Hepatocyte (in vitro differentiated cells): ENCODE data around the gene ANKRD16. TPM values are rescaled to one million over a fixed set of nuclear protein-coding genes. Genes with fewer than 3 reads are reported as not detected.

Source experiments
- DNase-seq: peaks from one replicate; pipeline ENCODE4 v3.0.0-alpha.2; 2016; ENCODE audit warnings: low spot score
- H2AFZ ChIP-seq: fragments of 200-600 bp; sonication (generic); 2 replicates; pipeline ENCODE4 v1.6.0; 2016; ENCODE audit warnings: antibody characterized with exemption, mild to moderate bottlenecking
- H3K27ac ChIP-seq: fragments of 200-600 bp; sonication (generic); 2 replicates; pipeline ENCODE4 v1.5.1; 2016; ENCODE audit warnings: mild to moderate bottlenecking
- H3K27me3 ChIP-seq: fragments of 200-600 bp; sonication (generic); 2 replicates; pipeline ENCODE4 v1.6.1; 2016
- H3K36me3 ChIP-seq: fragments of 200-600 bp; sonication (generic); replicated peaks from 2 replicates; pipeline ENCODE4 v1.5.1; 2016; ENCODE audit warnings: low read depth; ENCODE audit not compliant: insufficient read depth
- H3K4me1 ChIP-seq: fragments of 200-600 bp; sonication (generic); 2 replicates; pipeline ENCODE4 v1.5.1; 2016; ENCODE audit warnings: mild to moderate bottlenecking, moderate library complexity; ENCODE audit not compliant: insufficient read depth
- H3K4me2 ChIP-seq: fragments of 200-600 bp; sonication (generic); 2 replicates; pipeline ENCODE4 v1.6.0; 2016
- H3K4me3 ChIP-seq: fragments of 200-600 bp; sonication (generic); 2 replicates; pipeline ENCODE4 v1.5.1; 2016; ENCODE audit warnings: mild to moderate bottlenecking
- H3K79me2 ChIP-seq: fragments of 200-600 bp; sonication (generic); 2 replicates; pipeline ENCODE4 v1.6.0; 2017; ENCODE audit warnings: mild to moderate bottlenecking
- H3K9me2 ChIP-seq: fragments of 200-600 bp; sonication (generic); replicated peaks from 2 replicates; pipeline ENCODE4 v1.6.0; 2017; ENCODE audit warnings: mild to moderate bottlenecking; ENCODE audit not compliant: insufficient read depth
- H3K9me3 ChIP-seq: fragments of 200-600 bp; sonication (generic); 2 replicates; pipeline ENCODE4 v1.5.1; 2016; ENCODE audit warnings: low read depth, mild to moderate bottlenecking
- H4K20me1 ChIP-seq: fragments of 200-600 bp; sonication (generic); 2 replicates; pipeline ENCODE4 v1.6.0; 2016; ENCODE audit warnings: mild to moderate bottlenecking; ENCODE audit not compliant: insufficient read depth, poor library complexity, severe bottlenecking
- CTCF ChIP-seq: fragments of 200-600 bp; sonication (generic); IDR thresholded peaks from 2 replicates; pipeline ENCODE4 v1.5.1; 2016; ENCODE audit warnings: antibody characterized with exemption, mild to moderate bottlenecking; ENCODE audit not compliant: poor library complexity
- EZH2 ChIP-seq: fragments of 200-600 bp; sonication (generic); IDR thresholded peaks from 2 replicates; pipeline ENCODE4 v1.6.1; 2016; ENCODE audit warnings: antibody characterized with exemption, mild to moderate bottlenecking, borderline replicate concordance
- EZH2phosphoT487 ChIP-seq: fragments of 200-600 bp; sonication (generic); IDR thresholded peaks from one replicate; pipeline ENCODE4 v1.6.1; 2018; ENCODE audit warnings: antibody characterized with exemption, mild to moderate bottlenecking, low read depth, moderate library complexity; ENCODE audit not compliant: unreplicated experiment, severe bottlenecking
- WGBS: methylation state at CpG from one replicate; pipeline ENCODE4 v1.1.6; 2016; ENCODE audit warnings: low lambda C conversion rate; ENCODE audit errors: missing lambda C conversion rate; 5-methylcytosine and 5-hydroxymethylcytosine counted together
- polyA plus RNA-seq: library from polyadenylated mRNA; unstranded; fragments of >200 nt; fragmentation: Nextera tagmentation; extraction: Ambion mirVana; gene quantifications from 2 replicates; pipeline ENCODE4 v1.2.1, GENCODE V29; 2016
- total RNA-seq: library from RNA; depleted of rRNA; stranded (reverse); fragments of >200 nt; gene quantifications from 2 replicates; pipeline ENCODE4 v1.2.3, GENCODE V29; 2014

The ANKRD16 gene
- total and polyA plus RNA-seq, 2 experiments from 2014 or later = 6.8 to 15.7 TPM

DNA sequence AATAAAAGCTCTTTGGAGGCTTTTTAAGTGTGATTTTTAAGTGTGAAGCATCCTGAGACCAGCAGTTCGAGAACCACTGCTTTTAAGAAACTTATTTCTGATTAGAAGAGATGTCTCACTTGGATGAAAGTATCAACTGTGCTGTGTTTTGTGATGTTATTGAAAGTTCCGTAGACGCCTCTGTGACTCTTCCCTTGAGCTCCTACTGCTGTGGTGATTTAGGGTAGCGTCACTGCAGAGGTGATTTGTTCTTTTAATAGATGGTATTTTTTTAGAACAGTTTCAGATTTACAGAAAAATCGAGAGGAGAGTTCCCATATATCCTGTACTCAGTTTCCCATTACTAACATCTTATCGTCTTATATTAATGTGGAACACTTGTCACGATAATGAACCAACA is 29.9 kb upstream of the ANKRD16 start:
- Histone ChIP-seq H3K36me3 (no peaks in the 10 kb centered on the region), H2AFZ (no peak overlapping the region), H3K27ac (no peak overlapping the region), H3K27me3 (no peaks in the 10 kb centered on the region), H3K79me2 (no peaks in the 10 kb centered on the region), H3K4me2 (no peak overlapping the region), H3K4me3 (no peak overlapping the region), H3K4me1 (no peaks in the 10 kb centered on the region), H3K9me3 (no peaks in the 10 kb centered on the region), H4K20me1 (no peaks in the 10 kb centered on the region), H3K9me2 (no peaks in the 10 kb centered on the region)
- 99% methylated on average over 7 of the region's 7 CpGs for WGBS
- no peak for DNase-seq
- no peak for TF ChIP-seq EZH2phosphoT487
- TF ChIP-seq EZH2 = no peak
- TF ChIP-seq CTCF = no peak

DNA sequence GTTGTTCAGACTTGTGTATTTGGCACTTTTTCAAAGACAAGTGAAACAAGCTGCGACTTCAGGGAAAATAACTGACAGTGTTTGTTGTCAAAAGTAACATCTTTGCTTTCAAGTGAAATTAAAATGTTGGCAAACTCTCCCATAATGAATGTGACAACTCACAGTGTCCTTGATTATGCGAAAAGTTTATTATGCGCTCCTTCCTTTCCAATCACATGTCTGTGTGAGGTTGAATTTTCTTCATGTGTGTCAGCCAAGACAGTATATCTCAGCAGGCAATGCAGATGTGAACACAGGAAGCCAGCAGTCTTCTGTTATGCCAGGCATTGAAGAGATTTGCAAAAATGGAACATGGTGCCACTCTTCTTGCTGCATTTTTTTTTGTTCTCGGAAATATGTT is 29.1 kb upstream of the ANKRD16 start:
- no peak overlapping the region for H3K4me3 ChIP-seq
- H3K27ac ChIP-seq = no peak overlapping the region
- over 99% methylated on average over 4 of the region's 4 CpGs for WGBS
- no peaks in the 10 kb centered on the region for H3K27me3 ChIP-seq
- no peaks in the 10 kb centered on the region for H3K79me2 ChIP-seq
- no peaks in the 10 kb centered on the region for H3K9me2 ChIP-seq
- no peaks in the 10 kb centered on the region for H3K4me1 ChIP-seq
- no peak for DNase-seq
- H3K9me3 ChIP-seq = no peaks in the 10 kb centered on the region
- H4K20me1 ChIP-seq = no peaks in the 10 kb centered on the region
- H2AFZ ChIP-seq = no peak overlapping the region
- no peaks in the 10 kb centered on the region for H3K36me3 ChIP-seq
- H3K4me2 ChIP-seq = no peak overlapping the region
- TF ChIP-seq EZH2 = no peak
- TF ChIP-seq EZH2phosphoT487 = no peak
- TF ChIP-seq CTCF = no peak

DNA sequence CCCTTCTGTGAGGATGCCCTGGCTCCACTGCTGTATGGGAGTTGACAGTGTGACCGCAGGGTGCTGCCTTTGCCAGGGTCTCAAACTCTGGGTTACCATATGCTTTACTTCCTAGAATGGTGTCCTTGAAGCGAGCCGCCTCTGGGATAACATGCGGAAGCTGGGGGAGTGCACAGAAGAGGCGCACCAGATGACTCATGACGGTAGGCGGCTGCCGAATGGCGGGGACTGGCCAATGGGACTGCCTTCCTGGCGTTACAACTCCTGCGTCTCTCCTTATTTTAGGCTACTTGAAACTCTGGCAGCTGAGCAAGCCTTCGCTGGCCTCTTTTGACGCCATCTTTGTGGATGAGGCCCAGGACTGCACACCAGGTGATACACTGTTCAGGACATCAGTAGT is 27.6 kb upstream of the ANKRD16 start:
- Histone ChIP-seq H3K36me3 (no peaks in the 10 kb centered on the region), H3K4me3 (no peak overlapping the region), H3K9me2 (no peaks in the 10 kb centered on the region), H3K4me1 (no peaks in the 10 kb centered on the region), H4K20me1 (no peaks in the 10 kb centered on the region), H3K27ac (no peak overlapping the region), H3K27me3 (no peaks in the 10 kb centered on the region), H3K9me3 (no peaks in the 10 kb centered on the region), H2AFZ (no peak overlapping the region), H3K4me2 (no peak overlapping the region), H3K79me2 (no peaks in the 10 kb centered on the region)
- 98% methylated on average over 13 of the region's 13 CpGs for WGBS
- no peak for DNase-seq
- no peak for TF ChIP-seq CTCF
- TF ChIP-seq EZH2phosphoT487 = no peak
- TF ChIP-seq EZH2 = no peak

DNA sequence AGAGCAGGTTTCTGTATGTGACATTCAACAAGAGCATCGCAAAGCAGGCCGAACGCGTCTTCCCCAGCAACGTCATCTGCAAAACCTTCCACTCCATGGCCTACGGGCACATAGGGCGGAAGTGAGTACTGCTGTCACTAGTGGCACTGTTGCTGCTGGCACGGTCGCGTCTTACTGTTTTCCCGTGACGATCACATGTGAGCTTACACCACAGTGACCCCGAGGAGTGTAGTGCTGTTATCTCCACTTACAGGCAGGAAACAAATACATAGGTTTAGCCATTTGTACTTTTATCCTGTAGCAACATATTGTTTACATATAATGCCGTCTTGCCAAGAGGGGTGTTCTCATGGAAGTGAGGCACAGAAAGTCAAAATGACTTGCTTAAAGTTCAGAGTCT is 25.8 kb upstream of the ANKRD16 start:
- Histone ChIP-seq H3K9me2 (no peaks in the 10 kb centered on the region), H3K4me1 (no peaks in the 10 kb centered on the region), H3K4me2 (no peak overlapping the region), H3K27me3 (no peaks in the 10 kb centered on the region), H3K9me3 (no peaks in the 10 kb centered on the region), H4K20me1 (no peaks in the 10 kb centered on the region), H3K4me3 (no peak overlapping the region), H3K79me2 (no peaks in the 10 kb centered on the region), H3K36me3 (no peaks in the 10 kb centered on the region), H2AFZ (no peak overlapping the region), H3K27ac (no peak overlapping the region)
- WGBS = 97% methylated on average over 14 of the region's 14 CpGs
- TF ChIP-seq EZH2 = no peak
- no peak for TF ChIP-seq CTCF
- no peak for TF ChIP-seq EZH2phosphoT487
- DNase-seq = no peak
